SK-N-SH treated with all-trans-retinoic acid at 6 μM for 48 hours (cell line): ENCODE measurements around the gene BDNF.

ENCODE experiments used
- ARNTL ChIP-seq: fragments of 450-650 bp; formaldehyde crosslinking; IDR thresholded peaks from 2 replicates; pipeline ENCODE4 v1.5.0; 2020; ENCODE audit warnings: low read depth, mild to moderate bottlenecking, moderate library complexity, borderline replicate concordance
- OSR1 ChIP-seq: fragments of 250-450 bp; sonication (Bioruptor Pico); IDR thresholded peaks from 2 replicates; pipeline ENCODE4 v1.8.0; 2022; ENCODE audit warnings: moderate library complexity, mild to moderate bottlenecking, inconsistent platforms
- PPARA ChIP-seq: fragments of 250-450 bp; sonication (Bioruptor Pico); IDR thresholded peaks from 2 replicates; pipeline ENCODE4 v1.5.0; 2020; ENCODE audit warnings: mild to moderate bottlenecking, borderline replicate concordance
- RARB ChIP-seq: fragments of 250-450 bp; sonication (Bioruptor Pico); IDR thresholded peaks from 2 replicates; pipeline ENCODE4 v1.8.0; 2021; ENCODE audit warnings: mild to moderate bottlenecking, moderate library complexity
- ZNF8 ChIP-seq: fragments of 450-650 bp; formaldehyde crosslinking; IDR thresholded peaks from 2 replicates; pipeline ENCODE4 v1.5.0; 2020; ENCODE audit warnings: mild to moderate bottlenecking, moderate library complexity
- TF ChIP-seq, protein P1 (sequence below): fragments of 250-450 bp; sonication (Bioruptor Pico); IDR thresholded peaks from 2 replicates; pipeline ENCODE4 v1.5.1; 2020; ENCODE audit warnings: low read depth, mild to moderate bottlenecking, moderate library complexity

DNA sequence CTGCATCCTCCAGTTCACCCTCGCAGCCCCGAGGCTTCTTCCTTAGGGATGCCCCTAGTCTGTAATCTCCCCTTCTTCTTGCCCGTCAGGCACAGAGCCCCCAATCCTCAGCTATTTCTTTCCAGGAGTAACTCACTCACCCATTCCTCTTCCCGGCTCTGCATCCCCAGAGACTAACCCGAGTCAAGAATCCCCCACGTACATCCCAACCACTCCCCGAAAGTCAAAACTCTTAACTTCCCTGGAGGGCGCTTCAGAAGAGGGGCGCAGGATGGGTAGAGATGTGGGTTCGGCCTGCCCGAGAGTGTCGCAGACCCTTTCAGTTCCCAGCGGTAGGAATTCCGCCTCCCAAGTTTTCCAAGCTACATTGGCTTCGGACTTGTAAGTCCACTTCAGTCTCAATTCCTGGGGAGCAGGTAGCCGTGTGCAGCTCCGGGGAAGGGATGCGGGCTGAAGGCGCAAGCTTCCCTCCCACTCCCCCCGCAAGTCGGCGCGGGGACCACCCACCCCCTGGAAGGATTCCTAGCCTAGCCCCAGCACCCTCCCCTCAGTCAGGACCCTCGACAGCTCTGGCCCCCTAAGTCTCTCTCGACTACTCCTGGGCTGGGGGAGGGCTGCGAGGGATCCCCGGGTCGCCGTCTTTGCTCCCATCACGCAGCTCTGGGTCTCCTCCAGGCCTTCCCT is 871 bp downstream of the BDNF start:
- TF ChIP-seq ARNTL (CRISPR knock-in tag), result no peak
- TF ChIP-seq PPARA, result no peak
- no peak for TF ChIP-seq OSR1 (CRISPR knock-in tag)
- TF ChIP-seq, protein P1, sequence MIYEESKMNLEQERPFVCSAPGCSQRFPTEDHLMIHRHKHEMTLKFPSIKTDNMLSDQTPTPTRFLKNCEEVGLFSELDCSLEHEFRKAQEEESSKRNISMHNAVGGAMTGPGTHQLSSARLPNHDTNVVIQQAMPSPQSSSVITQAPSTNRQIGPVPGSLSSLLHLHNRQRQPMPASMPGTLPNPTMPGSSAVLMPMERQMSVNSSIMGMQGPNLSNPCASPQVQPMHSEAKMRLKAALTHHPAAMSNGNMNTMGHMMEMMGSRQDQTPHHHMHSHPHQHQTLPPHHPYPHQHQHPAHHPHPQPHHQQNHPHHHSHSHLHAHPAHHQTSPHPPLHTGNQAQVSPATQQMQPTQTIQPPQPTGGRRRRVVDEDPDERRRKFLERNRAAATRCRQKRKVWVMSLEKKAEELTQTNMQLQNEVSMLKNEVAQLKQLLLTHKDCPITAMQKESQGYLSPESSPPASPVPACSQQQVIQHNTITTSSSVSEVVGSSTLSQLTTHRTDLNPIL (CRISPR knock-in tag), result no peak
- no peak for TF ChIP-seq RARB (CRISPR knock-in tag)
- TF ChIP-seq ZNF8 (CRISPR knock-in tag), result no peak
